Left ventricle myocardium inferior (tissue), 1 donor: ENCODE measurements around the gene SHISA9. TPM values are rescaled to one million over a fixed set of nuclear protein-coding genes. Genes with fewer than 3 reads are reported as not detected.

Experiments
- DNase-seq: peaks from one replicate; pipeline ENCODE4 v3.0.0-alpha.2; 2020
- H3K27ac ChIP-seq: fragments of 200-600 bp; replicated peaks from 2 replicates; pipeline ENCODE4 v1.8.0; 2021
- H3K27me3 ChIP-seq: fragments of 200-600 bp; 2 replicates; pipeline ENCODE4 v1.8.0; 2021; ENCODE audit warnings: low read depth
- H3K36me3 ChIP-seq: fragments of 200-600 bp; 2 replicates; pipeline ENCODE4 v1.8.0; 2021
- H3K4me1 ChIP-seq: fragments of 200-600 bp; 2 replicates; pipeline ENCODE4 v1.8.0; 2021
- H3K4me3 ChIP-seq: fragments of 200-600 bp; 2 replicates; pipeline ENCODE4 v1.8.0; 2021; ENCODE audit warnings: mild to moderate bottlenecking, moderate library complexity
- H3K9me3 ChIP-seq: fragments of 200-600 bp; replicated peaks from 2 replicates; pipeline ENCODE4 v1.8.0; 2021
- intact Hi-C: fragments of 100-400 bp; cut with micrococcal nuclease; formaldehyde crosslinking; loops from one replicate; pipeline ENCODE4 v1.11.0; 2022
- total RNA-seq: library from RNA; stranded (reverse); fragmentation: NEBNext Ultra II Directional; extraction: Animal tissue kit (Norgen Biotek cat#: 25700); gene quantifications from one replicate; pipeline ENCODE4 v1.2.1, GENCODE V29; 2021
- TF ChIP-seq, protein P1 (sequence below): fragments of 200-600 bp; IDR thresholded peaks from 2 replicates; pipeline ENCODE4 v1.8.0; 2021; ENCODE audit warnings: antibody characterized with exemption, mild to moderate bottlenecking, borderline replicate concordance
- donor health status: DM: no; HTN: yes; CAD: no; lungs with severe emphysema.

Gene SHISA9
- total RNA-seq, 1 donor from 2014 or later, result 0.30 TPM

DNA sequence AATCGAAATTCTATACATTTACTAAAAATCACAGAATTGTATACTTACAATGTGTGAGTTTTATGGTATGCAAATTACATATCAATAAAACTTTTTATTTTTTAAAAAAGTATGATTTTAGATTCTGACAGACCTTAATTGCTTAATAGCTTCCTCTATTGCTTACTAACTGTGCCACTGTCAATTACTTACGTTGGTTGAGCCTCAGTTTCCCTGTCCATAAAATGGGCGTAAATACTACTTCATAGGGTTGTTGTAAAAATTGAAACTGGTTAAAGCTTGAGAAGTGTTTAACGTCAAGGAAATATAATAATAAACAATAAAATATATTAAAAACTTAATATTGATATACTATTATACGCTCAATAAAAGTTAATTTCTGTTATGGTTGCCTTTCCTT is 203.4 kb downstream of the SHISA9 start:
- Histone ChIP-seq H3K36me3 (no peaks in the 10 kb centered on the region), H3K9me3 (peaks cover 27% of the 10 kb centered on the region), H3K4me1 (no peaks in the 10 kb centered on the region), H3K27ac (no peak overlapping the region), H3K4me3 (no peak overlapping the region), H3K27me3 (peaks cover 7% of the 10 kb centered on the region)
- TF ChIP-seq, protein P1, sequence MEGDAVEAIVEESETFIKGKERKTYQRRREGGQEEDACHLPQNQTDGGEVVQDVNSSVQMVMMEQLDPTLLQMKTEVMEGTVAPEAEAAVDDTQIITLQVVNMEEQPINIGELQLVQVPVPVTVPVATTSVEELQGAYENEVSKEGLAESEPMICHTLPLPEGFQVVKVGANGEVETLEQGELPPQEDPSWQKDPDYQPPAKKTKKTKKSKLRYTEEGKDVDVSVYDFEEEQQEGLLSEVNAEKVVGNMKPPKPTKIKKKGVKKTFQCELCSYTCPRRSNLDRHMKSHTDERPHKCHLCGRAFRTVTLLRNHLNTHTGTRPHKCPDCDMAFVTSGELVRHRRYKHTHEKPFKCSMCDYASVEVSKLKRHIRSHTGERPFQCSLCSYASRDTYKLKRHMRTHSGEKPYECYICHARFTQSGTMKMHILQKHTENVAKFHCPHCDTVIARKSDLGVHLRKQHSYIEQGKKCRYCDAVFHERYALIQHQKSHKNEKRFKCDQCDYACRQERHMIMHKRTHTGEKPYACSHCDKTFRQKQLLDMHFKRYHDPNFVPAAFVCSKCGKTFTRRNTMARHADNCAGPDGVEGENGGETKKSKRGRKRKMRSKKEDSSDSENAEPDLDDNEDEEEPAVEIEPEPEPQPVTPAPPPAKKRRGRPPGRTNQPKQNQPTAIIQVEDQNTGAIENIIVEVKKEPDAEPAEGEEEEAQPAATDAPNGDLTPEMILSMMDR, result no peak
- DNase-seq, result no peak
- intact Hi-C loops, result no loop called here

DNA sequence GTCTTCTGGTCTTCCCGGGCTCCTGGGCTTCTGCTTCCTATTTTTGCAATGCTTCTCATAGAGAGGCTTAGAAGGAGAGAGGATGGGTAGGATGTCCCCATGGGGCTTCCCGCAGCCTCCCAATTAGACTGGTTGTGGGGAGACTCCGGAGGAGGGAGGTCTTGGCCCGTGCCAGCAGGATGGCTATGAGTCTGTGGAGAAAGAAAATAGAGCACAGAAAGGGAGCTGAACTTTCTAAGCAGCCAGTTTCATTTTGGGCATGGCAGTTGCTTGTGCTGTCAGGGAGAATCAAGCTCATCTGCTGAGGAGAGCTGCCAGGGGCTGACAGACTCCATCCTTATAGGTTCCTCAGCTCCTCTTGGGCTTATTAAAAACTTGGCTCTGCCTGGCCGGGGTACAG is 204.0 kb downstream of the SHISA9 start:
- Histone ChIP-seq H3K4me3 (no peak overlapping the region), H3K27ac (no peak overlapping the region), H3K9me3 (peaks cover 27% of the 10 kb centered on the region), H3K36me3 (no peaks in the 10 kb centered on the region), H3K4me1 (no peaks in the 10 kb centered on the region), H3K27me3 (peaks cover 4% of the 10 kb centered on the region)
- no peak for DNase-seq
- TF ChIP-seq, protein P1, result no peak
- intact Hi-C loops, result no loop called here

DNA sequence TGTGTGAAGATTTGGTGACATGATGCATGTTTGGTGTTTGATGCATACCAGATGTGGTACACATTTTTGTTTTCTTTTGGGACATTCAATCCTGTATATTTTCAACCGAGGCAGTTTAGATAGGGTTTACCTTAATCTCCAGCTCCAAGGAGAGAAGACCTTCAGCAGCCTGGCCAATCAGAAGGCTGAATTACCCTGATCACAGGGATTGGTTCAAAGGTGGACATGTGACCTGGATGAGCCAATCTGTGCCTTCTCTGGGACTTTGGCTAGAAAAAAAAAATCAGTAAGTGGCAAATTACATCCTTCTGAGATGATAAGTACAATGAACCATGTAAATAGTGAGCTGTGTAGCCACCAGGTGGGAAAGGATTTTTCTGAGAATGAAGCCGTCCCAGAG is 205.1 kb downstream of the SHISA9 start:
- Histone ChIP-seq H3K27me3 (peaks cover 4% of the 10 kb centered on the region), H3K4me3 (no peak overlapping the region), H3K9me3 (peaks cover 27% of the 10 kb centered on the region), H3K27ac (no peak overlapping the region), H3K36me3 (no peaks in the 10 kb centered on the region), H3K4me1 (no peaks in the 10 kb centered on the region)
- no peak for DNase-seq
- TF ChIP-seq, protein P1, result no peak
- intact Hi-C loops, result no loop called here

DNA sequence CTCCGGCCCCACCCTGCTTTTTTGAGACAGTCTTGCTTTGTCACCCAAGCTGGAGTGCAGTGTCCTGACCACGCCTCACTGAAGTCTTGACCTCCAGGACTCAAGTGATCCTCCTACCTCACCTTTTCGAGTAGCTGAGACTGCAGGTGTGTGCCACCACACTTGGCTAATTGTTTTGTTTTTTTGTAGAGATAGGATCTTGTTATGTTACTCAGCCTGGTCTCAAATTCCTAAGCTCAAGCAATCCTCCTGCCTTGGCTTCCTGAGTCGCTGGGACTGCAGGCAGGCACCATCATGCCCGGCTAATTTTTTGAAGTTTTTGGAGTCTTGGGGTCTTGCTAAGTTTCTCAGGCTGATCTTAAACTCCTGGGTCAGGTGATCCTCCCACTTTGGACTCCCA is 206.7 kb downstream of the SHISA9 start:
- peaks cover 4% of the 10 kb centered on the region for H3K27me3 ChIP-seq
- H3K4me1 ChIP-seq, result no peaks in the 10 kb centered on the region
- intact Hi-C loops, result no loop called here
- DNase-seq, result no peak
- H3K36me3 ChIP-seq, result no peaks in the 10 kb centered on the region
- TF ChIP-seq, protein P1, result no peak
- H3K9me3 ChIP-seq, result peaks cover 27% of the 10 kb centered on the region
- H3K27ac ChIP-seq, result no peak overlapping the region
- no peak overlapping the region for H3K4me3 ChIP-seq

DNA sequence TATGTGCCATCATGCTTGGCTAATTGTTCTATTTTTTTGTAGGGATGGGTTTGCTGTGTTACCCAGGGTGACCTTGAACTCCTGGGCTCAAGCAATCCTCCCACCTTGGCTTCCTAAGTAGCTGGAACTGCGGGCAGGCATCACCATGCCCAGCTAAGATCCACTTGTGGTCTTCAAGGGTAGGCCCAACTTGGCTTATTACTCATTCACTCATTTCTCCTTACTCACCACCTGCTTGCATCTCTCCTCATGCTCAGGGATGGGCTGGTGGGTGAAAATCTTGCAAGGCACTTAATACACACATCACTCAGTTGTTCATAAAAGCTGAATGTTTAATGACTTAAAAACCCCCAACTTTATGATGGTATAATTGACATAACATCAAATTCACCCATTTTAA is 207.8 kb downstream of the SHISA9 start:
- no peak for DNase-seq
- TF ChIP-seq, protein P1, result no peak
- intact Hi-C loops, result no loop called here
- Histone ChIP-seq H3K4me3 (no peak overlapping the region), H3K27ac (no peak overlapping the region), H3K36me3 (no peaks in the 10 kb centered on the region), H3K27me3 (peaks cover 4% of the 10 kb centered on the region), H3K9me3 (peaks cover 19% of the 10 kb centered on the region), H3K4me1 (no peaks in the 10 kb centered on the region)
